22Rv1 (cell line): ENCODE data around the gene TFPI.

ENCODE experiments used
- H3K27ac ChIP-seq: fragments of 450-650 bp; 2 replicates; pipeline ENCODE4 v1.5.1; 2017
- CTCF ChIP-seq: fragments of 450-650 bp; IDR thresholded peaks from 2 replicates; pipeline ENCODE4 v1.5.1; 2017; ENCODE audit warnings: mild to moderate bottlenecking
- ZFX ChIP-seq: fragments of 450-650 bp; IDR thresholded peaks from 2 replicates; pipeline ENCODE4 v1.6.1; 2017; ENCODE audit warnings: antibody characterized with exemption, borderline replicate concordance

Gene TFPI

GRCh38 chr2:187438455-187438854, 115.8 kb downstream of the TFPI start:
- H3K27ac ChIP-seq: peak overlapping the region; percentile 46
- no peak for TF ChIP-seq CTCF
- no peak for TF ChIP-seq ZFX

GRCh38 chr2:187435756-187436155, 118.5 kb downstream of the TFPI start:
- H3K27ac ChIP-seq: no peak overlapping the region
- TF ChIP-seq ZFX: no peak
- no peak for TF ChIP-seq CTCF

- H3K27ac ChIP-seq: no peak overlapping the region
- TF ChIP-seq CTCF (no peak), ZFX (no peak)
Measured at GRCh38 chr2:187435078-187435477, 119.2 kb downstream of the TFPI start.

- no peak overlapping the region for H3K27ac ChIP-seq
- TF ChIP-seq ZFX (no peak), CTCF (no peak)
Measured at GRCh38 chr2:187434342-187434785, 119.9 kb downstream of the TFPI start.

- H3K27ac ChIP-seq: no peak overlapping the region
- no peak for TF ChIP-seq CTCF
Measured at GRCh38 chr2:187431911-187432310, 122.3 kb downstream of the TFPI start.

GRCh38 chr2:187429989-187430388, 124.2 kb downstream of the TFPI start:
- H3K27ac ChIP-seq: no peak overlapping the region
- no peak for TF ChIP-seq CTCF
- no peak for TF ChIP-seq ZFX

- TF ChIP-seq CTCF: no peak
- TF ChIP-seq ZFX: no peak
- H3K27ac ChIP-seq: no peak overlapping the region
Measured at GRCh38 chr2:187424146-187424545, 130.1 kb downstream of the TFPI start.
